GM21515 (cell line): Measurements from ENCODE around the gene CASKIN1.

Experiments
- ATAC-seq: cut with Tn5 transposase; IDR thresholded peaks from one replicate; pipeline ENCODE4 v1.9.1; 2021; ENCODE audit not compliant: unreplicated experiment

Gene CASKIN1

DNA sequence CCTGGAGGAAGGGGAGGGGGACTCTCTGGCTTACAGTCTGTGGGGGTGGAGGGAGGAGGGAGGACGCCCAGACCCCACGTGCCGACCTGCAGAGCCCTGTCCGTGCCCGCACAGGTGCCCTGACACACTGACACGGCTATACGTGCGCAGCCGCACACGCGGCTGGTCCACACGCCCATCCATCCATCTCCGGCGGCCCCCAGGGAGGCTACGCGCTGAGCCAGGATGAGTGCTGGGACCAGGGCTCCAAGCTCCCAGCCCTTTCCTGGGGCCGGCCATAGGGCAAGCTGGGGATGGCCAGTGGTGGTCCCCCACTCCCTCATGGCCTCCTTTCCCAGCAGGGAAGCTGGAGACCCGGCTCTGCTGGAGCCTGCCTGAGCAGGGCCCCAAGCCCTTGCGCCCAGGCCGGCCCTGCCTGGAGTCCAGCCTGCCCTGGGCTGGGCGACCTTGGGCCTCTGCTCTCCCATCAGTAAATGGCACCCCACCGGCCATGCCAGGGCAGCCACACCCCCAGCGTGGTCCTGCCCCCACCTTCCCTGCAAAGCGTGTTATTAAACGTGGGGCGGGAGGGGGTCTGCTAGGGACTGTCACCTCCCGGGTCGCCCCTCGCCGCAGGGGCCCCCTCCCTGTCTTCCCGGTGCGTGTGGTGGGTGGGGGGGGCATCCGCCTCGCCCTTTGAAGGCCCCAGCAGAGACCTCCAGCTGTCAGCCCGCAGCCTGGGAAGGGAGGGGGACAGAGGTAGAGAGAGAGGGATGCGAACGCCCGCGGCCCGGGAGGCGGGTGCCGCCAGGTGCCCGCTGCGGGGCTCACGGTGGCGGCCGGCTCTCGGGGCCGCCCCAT, 863 bp downstream of the CASKIN1 start:
- ATAC-seq: no peak

DNA sequence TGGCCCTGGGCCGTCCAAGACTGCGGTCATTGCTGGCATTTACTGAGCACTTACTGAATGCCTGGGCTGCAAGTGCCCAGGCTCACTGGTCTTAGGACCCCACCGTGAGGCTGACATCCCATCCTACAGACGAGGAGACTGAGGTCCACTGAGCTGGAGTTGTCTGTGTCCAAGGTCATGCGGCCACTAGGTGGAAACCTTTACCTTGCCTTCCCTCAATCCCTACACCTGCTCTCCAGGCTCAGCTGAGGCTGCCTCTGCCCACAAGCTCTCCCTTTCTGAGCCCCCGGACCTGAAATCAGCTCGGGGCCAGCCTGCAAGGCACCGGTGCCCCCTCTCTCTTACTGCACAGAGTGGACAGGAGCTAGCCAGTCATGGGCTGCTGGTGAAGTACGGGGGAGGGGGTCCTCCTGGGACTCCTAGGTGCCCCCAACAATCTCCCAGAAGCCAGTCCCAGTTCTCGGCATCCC, 1.5 kb downstream of the CASKIN1 start:
- ATAC-seq: no peak

DNA sequence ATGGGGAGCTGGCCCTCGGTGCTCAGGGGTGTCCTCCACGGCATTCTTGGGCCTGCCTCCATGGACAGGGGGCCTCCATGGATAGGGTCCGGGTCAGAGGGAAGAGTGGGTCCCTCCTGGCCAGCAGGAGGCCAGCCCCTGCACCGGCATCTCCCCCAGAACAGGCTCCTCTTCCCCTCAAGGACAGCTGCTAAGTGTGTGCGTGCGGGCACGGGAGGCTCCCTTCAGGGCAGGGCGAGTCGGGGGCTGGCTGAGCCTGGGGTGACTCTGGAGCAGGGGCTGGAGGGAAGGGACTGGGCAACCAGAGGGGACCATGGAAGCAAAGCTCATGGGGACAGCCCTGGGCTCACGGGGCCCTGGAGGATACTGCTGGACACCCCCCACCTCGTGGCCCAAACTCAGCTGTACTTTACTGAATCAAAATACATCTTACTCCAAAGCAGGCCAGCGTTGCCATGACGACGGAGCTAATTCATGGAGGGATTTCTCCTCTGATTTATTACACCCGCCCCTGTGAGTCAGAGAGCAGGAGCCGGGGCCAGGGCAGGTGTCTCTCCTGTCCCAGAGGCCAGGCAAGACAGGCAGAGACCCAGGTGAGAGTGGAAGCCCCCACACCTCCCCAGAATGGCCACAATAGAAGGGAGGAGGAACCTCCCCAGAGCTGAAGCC, 2.1 kb downstream of the CASKIN1 start:
- no peak for ATAC-seq

DNA sequence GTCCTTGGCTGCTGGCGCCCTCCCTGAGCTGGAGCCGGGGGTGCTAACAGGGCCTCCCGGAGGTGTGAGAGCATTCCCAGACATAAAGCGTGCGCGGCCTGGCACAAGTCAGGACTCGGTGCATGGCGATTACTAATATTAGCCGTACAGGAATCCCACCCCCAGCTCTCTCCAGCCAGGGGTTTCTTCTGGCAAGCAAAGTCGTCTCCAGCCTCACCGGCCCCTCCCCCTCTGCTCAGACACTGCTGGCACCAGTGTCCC, 5.0 kb downstream of the CASKIN1 start:
- no peak for ATAC-seq

DNA sequence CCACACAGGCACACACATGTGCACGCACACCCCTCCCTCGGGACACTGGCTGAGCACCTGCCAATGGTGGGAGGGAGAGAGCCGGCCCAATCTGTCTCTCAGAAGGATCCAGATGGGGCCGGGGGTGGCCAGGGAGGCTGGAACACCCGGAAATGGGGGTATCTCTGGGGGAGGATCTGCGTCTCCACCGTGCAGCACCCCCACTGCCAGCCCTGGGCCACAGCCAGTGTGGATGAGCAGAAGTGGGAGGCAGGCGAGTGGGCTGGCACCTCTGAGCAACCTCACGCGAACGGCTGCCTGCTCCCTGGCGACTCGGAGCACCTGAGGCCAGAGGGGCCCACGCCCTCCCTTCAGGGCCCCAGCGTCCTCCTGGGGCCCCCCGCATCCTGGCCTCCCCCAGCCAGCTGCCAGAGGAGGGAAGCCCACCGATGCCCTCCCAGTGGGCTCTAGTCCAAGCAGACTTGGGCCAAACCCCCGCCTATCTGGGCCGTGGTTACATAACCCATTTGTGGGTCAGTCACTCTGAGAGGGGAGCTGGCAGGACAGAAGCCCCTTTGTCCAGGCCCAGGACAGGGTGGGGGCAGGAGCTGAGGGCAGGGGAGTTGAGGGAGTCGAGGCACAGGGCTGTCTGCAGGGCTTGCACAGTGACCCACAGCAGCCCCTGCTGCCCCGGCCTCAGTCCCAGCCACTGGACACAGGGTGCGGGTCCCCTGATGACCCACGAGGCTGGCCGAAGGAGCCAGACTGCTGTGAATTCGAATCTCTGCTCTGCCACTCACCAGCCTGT, 5.6 kb downstream of the CASKIN1 start:
- ATAC-seq: no peak

DNA sequence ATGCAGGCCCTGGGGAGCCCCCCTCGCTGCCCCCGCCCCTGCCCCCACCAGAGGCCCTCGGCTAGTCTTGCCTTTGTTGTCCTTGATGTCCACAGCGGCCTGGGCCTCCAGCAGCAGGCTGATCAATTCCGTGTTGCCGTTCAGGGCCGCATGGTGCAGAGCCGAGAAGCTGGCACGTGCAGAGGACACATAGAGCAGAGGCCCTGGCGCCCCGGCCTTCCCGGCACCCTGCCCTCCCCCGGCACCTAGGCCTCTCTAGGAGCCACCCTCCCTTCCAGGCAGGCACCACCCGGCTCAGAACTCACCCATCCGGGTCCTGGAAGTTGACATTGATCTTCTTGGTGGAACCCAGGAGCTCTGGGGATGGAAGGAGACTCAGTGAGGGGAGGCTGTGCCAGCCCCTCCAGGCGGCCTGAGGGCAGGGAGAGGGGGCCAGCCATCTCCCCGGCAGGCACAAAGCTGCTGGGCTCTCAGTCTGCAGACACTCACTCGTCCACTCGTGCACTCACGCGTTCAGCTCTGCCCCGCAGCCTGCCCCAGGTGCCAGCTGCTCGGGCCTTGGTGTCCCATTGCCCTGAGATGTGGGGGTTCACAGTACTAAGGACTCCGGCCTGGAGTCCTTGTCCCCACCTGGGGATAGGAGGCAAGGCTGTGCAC, 6.3 kb downstream of the CASKIN1 start:
- ATAC-seq: no peak

DNA sequence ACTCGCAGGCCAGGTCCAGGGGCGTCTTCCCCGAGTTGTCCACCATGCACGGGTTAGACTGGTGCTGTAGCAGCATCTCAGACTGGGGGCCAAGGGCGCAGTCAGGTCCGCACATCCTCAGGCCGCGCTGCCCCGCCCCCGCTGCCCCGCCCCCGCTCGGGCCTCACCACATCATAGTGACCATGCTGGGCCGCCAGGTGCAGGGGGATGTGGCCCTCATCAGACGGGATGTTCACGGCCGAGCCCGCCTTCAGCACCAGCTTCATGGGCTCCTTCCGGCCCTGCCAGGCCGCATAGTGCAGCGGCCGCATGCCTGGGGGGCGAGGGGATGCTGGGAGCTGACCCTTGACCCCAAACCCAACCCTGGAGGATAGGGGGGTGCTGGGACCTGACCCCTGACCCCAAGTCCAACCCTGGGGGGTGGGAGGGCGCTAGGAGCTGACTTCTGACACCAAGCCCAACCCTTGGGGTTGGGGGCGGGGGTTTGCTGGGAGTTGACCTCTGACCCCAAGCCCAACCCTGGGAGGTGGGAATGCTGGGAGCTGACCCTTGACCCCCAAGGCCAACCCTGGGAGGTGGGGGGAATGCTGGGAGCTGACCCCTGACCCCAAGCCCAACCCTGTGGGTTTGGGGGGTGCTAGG, 7.0 kb downstream of the CASKIN1 start:
- ATAC-seq: no peak

DNA sequence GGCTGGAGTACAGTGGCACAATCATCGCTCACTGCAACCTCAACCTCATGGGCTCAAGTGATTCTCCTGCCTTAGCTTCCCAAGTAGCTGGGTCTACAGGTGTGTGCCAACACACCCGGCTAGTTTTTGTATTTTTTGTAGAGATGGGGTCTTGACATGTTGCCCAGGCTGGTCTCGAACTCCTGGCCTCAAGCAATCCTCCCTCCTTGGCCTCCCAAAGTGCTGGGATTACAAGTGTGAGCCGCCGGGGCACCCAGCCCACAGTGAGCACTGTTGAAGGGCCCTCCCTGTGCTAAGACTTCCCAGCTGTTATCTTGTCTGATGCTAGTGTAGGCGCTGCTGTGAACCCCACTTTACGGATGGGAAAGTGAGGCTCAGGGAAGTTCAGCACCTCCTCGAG, 8.0 kb downstream of the CASKIN1 start:
- ATAC-seq: no peak

DNA sequence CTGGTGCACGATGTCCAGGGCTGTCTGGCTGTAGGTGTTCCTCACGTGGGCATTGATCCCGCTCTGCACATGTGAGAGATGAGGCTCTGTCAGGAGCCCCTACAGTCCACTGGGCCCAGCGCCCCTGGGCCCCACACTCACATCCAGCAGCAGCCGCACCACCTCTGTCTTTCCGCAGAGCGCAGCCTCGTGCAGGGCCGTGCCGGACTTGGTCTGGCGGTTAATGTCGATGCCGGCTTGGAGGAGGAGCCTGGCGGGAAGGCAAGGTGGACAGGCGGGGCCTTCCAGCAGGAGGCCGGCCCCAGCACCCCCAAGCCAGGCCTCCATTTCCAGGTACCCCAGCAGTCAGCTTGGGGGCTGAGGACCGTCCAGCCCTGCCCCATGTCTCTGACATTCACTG, 9.2 kb downstream of the CASKIN1 start:
- no peak for ATAC-seq

DNA sequence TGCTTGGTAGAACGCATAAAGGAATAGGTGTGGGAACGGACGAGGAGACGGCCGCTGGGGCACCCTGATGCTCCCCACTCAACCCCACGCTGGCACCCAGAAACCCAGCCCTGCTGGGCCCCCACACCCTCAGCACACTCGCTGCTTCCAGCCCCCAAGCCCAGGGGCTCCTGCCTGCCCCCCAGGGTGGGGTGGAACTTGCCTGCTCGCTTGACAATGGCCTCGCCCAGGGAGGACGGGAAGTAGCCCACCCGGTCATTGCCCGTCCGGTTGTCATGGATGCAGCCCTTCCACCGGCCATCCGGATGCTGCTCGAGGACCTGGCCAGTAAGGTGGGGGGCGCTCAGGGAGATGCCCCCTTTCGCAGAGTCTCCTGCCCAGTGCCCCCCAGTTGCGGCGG, 9.9 kb downstream of the CASKIN1 start:
- no peak for ATAC-seq

DNA sequence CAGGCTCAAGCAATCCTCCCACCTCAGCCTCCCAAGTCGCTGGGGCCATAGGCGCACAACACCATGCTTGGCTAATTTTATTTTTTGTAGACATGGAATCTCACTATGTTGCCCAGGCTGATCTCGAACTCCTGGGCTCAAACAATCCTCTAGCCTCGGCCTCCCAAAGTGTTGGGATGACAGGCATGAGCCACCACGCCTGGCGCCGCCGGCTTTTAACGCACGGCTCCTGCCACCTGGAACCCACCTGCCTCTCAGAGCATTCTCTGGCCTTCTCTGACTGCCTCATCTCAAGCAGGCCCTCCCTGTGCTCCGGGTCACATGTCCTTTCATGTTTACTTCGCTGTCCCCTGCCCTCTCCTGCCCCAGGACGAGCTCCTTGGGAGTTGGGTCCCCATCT, 10.3 kb downstream of the CASKIN1 start:
- ATAC-seq: no peak

DNA sequence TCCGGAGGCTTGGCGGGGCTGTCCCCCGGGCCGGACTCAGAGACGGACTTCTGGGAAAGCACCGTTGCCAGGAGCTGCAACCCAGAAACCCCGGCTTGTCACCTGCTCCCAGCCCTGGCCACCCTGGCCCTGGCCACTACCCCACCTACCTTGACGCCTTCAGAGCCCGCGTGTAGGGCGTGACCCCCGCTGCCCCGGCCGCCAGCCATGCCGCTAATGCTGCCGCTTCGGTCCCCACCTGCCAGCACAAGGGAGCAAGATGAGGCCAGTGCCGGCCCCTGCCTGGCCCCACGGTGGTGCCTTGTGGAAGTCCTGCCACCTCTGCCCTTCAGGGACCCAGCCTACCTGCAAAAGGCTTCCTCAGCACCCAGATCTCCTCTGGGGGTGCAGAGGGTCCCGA, 11.4 kb downstream of the CASKIN1 start:
- no peak for ATAC-seq

DNA sequence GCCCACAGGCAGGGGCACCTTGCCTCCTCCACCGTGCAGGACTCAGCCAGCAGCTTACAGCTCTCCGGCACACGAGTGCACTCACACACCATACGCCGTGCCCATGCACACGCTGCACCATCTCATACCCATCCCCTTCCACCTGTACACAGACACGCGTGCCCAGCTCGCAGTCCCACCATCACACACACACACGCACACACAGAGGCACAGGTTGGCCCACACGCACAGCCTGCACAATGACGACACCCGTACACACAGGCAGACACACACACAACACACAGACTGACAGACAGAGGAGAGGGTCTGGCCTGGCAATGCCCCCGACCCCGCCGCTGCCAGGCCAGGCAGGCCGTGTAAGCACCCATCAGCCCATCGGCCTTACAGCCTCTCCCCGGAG, 12.1 kb downstream of the CASKIN1 start:
- no peak for ATAC-seq

DNA sequence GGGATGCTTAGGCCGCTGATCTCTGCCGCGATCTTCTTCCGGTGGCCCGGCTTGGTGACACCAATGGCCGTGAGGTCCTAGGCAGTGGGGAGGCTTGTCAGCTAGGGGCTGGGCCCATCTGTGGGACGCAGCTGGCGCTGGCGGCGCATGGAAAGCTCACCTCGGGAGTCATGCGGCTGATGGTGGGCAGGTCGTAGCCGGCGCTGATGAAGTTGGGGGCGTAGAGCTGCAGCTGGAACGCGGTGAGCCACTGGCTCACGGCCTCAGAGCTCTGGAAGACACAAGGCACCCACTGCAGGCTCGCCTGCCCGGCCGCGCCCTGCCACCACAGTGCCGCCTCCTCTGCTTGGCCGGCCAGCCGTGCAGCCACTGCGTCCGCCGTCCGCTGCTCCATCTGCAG, 12.7 kb downstream of the CASKIN1 start:
- no peak for ATAC-seq

DNA sequence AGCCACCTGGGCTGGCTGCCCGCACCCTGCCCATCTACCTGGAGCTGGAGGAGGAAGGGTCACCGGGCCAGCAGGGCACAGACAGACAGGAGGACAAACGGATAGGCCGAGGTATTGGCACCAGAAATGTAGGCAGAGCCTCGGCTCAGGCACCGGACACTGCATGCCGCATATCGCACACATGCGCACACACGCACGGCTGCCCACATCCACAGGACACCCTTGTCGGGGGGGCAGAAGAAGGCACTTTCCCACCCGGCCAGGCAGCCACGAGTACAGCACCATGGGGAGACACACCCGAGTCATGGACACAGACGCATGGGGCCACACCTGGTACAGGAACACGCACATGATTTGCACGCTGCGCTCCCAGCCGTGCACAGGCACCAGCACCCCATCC, 14.5 kb downstream of the CASKIN1 start:
- ATAC-seq: no peak

DNA sequence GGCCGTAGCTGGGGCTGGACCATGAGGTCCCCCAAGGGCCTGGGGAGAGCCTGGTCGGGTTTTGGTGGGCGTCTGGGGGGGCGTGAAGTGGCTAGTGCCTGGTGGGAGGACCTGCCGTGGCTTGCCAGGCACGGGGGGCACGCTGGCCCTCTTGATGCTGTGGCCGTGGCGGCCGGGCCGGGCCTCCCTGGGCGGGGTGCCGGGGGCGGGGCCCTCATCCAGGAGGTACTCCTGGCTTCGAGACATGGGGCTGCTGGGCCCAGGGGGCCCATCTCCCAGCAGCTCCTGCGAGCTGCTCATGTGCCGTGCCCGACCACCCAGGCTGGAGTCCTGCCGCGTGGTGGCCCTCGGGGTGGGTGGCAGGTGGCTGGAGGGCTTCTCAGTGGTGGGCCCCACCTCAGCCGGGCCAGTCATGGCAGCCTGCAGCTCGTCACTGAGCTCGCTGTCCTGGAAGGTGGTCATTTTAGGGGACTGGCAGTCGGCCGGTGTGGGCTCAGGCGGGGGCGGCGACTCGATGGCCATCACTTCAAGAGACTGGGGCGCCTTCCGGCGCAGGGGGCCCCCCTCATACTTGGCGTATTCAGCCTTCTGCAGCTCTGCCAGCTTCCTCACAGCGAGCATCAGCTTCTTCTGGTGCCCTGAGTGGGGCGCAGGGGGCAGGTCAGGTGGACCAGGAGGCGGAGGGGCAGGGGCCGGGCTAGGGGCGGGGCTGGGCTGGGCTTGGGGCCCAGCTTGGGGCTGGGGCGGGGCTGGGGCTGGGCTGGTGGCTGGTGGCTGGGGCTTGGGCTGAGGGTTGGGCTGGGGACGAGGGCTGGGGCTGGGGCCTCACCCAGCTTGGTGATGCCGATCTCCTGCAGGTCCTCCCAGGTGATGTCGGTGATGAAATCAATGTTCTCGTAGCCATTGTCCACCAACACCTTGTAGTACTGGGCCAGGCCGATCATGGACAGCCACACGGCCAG, 15.2 kb downstream of the CASKIN1 start:
- no peak for ATAC-seq

DNA sequence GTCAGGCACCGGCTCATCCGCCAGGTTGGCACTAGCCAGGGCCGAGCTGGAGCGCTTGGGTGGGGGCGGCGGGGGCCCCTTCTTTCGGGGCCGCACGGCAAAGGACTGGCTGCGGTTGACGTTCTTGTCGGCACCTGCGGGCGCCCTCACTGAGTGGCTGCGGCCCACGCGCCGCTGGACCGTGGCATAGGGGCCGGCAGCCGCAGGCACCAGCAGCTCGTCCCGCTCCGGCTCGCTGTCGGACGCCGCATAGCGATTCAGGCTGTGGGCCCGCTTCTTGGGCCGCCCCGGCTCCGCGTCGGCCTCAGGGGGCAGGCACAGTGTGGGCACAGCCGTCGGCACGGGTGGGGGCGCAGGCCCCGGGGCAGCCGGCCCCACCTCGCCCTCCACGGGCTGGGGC, 15.9 kb downstream of the CASKIN1 start:
- no peak for ATAC-seq

DNA sequence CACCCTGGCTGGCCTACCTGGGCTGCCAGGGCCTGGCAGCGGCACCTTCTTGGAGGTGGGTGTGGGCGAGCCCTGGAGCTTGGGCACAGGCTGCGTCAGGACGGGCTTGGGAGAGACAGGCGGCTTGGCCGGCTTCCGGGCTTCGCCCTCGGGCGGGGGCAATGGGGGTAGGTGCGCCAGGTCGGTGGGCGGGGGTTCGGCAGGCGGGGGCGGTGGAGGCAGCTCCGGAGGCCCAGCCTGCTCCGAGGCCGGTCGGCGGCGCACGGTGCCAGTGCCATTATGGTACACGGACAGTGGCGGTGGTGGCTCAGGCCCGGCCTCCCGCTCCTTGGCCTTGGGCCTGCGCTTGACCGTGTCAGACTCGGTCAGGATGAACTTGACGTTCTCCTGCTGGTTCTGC, 16.8 kb downstream of the CASKIN1 start:
- ATAC-seq: no peak

DNA sequence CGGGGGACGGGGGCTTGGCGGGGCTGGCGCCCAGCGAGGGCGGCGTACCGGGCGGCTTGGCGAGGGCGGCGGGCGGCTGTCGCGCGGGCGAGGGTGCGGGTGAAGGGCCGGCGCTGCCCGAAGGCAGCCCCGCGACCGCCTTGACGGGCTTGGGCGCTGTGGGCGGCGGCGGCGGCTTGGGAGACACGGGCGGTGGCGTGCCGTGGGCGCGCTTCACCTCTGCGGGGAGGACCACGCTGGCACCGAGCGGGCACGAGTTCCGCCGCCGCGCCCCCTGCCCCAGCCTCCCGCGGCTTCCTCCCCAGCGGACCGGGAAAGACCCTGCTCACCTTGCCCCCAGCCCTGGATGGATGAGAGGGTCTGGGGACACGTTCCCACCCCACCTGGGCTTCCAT, 17.3 kb downstream of the CASKIN1 start:
- no peak for ATAC-seq
